CD4-positive, alpha-beta T cell treated with Interleukin-10 for 1 hour (primary cell): ENCODE measurements around the gene LTBP3.
"Not testable (repeated sequence)": the region's sequence is repeated elsewhere in the genome, so short reads cannot be mapped to it uniquely, and the experiment has no call there.

Experiments
- DNase-seq: peaks from one replicate; pipeline ENCODE4 v3.0.0-alpha.2; 2020

Gene LTBP3

DNA sequence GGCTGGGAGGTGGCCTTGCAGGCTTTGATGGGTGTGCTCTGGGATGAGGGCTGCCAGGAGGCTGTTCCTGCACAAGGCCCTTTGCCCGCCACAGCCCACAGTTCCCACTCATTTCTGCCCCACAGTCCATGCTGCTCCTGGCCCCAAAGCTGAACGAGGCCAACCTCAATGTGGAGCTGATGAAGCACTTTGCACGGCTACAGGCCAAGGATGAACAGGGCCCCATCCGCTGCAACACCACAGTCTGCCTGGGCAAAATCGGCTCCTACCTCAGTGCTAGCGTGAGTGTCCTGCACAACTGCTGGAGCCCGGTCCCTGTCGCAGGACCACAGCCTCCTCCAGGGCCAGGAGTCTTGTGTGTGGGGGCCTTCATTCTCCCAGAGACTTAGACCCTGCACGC is 23.1 kb downstream of the LTBP3 start:
- DNase-seq = no peak

DNA sequence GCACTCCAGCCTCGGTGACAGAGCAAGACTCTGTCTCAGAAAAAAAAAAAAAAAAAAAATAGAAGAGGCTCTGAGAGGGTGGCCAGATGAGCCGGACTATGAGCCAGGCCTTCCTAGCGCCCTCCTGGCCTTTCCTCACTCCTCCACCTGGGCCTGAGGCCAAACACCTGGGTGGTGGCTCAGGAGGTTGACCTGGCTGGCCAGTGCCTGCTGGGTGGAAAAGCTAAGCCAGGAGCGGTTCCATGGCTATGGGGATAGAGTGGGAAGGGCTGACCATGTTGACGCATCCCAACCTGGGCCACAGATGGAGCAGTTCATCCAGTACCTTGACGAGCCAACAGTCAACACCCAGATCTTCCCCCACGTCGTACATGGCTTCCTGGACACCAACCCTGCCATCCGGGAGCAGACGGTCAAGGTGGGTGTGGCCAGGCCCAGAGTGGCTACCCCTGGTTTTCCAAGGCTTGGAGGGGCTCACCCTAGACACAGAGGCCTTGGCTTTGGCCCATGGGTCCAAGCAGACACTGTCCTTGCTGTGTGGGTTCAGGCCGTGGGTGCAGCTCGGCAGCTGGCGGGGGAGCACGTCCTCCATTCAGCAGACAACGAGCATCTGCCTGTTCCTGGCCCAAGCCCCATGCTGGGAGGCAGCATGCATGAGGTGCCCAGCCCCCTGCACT is 25.6 kb downstream of the LTBP3 start:
- no peak for DNase-seq

GRCh38 chr11:65530157-65530496 is 28.0 kb downstream of the LTBP3 start:
- DNase-seq = peak; percentile 51

DNA sequence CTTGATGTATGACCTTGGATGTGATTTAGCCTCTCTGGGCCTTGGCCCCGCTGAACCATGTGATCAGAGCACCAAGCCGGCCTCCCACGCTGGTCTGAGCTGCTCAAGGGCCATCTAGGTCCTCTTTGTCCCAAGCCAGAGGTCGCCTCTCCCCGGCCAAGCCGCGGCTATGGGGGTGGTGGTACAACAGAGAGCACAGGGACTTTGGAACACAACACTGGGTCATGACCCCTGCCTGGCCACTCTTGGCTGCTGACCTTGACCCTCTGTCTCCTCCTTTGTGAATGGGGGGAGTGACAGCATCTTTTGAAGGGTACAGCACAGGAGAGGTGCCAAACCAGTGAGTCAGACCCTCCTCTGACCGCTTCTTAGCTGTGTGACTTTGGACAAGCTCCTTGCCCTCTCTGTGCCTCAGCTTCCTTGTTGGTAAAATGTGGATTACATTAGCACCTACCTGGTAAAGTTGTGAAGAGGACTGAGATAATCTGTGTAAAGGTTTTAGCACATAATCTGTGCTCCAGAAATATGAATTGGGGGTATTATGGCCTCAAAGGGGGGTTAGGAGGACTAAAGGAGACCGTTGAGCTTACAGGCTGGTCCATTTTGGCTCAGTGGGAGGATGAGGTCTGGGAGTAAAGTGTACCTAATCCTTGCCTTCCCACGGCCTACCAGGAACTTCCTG is 28.5 kb downstream of the LTBP3 start:
- DNase-seq = no peak

DNA sequence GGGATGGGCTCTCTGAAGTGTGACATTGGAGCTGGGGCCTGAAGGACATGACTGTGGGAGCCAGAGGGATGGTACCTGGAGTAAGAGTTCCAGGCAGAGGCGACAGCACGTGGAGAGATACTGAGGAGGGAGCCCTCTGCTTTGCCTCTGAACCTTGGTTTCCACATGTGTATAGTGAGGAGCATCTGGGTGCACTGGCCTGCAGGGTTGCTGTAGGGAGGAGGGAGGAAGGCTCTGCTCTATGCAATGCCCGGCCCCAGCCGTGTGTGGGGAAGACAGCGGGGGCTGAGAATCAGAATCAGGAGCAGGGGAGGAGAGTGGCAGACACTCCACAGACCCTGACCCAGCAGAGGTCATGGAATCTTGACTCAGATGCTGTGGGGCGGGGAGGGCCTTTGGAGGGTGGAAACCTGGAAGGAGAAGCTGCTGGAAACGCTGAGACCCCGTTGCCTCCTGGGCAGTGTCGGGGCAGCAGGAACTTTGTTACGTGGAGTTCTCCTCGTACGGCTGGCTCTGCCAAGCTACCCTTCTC is 29.3 kb downstream of the LTBP3 start:
- no peak for DNase-seq

DNA sequence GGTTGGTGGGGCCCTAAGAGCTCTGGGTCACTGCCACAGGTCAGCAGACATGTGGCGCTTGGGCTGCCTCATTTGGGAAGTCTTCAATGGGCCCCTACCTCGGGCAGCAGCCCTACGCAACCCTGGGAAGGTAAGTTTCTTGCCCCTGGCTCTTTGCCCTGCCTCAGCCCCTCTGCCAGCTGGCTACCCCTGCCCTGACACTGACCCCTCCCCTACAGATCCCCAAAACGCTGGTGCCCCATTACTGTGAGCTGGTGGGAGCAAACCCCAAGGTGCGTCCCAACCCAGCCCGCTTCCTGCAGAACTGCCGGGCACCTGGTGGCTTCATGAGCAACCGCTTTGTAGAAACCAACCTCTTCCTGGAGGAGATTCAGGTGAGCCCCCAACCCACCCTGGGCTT is 31.4 kb downstream of the LTBP3 start:
- DNase-seq = no peak

DNA sequence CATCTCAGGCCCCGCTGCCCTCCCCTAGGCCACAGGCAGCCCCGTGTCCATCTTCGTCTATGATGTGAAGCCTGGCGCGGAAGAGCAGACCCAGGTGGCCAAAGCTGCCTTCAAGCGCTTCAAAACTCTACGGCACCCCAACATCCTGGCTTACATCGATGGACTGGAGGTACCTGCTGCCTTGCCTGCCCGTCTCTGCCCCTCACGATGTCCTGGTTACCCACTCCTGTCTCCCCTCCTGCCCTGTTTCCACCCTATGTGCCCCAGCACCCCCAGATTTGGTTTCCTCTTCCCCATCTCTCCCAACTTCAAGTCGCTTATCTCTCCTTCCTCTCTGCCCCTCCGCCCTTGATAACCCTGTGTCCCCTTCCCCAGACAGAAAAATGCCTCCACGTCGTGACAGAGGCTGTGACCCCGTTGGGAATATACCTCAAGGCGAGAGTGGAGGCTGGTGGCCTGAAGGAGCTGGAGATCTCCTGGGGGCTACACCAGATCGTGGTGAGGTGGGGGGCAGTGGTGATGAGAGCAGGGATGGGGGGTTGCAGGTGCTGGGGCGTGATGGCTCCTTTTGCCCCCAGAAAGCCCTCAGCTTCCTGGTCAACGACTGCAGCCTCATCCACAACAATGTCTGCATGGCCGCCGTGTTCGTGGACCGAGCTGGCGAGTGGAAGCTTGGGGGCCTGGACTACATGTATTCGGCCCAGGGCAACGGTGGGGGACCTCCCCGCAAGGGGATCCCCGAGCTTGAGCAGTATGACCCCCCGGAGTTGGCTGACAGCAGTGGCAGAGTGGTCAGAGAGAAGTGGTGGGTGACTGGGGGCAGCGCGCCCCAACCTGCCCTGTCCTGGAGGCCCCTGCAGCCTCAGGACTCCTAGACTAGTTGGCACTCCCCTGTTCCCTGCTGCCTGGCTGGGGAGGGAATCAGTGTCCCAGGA is 32.3 kb downstream of the LTBP3 start:
- no peak for DNase-seq

GRCh38 chr11:65524741-65525545 is 33.2 kb downstream of the LTBP3 start, which contains the start of gene SCYL1:
Gene SCYL1 (plus strand): TSS chr11:65525083. CDS start chr11:65525154, 71 bp downstream.
- peak; percentile 87 for DNase-seq

- no peak for DNase-seq
Observed at GRCh38 chr11:65524014-65524740, 34.0 kb downstream of the LTBP3 start.

GRCh38 chr11:65523631-65523968 is 34.6 kb downstream of the LTBP3 start:
- DNase-seq = not testable (repeated sequence)

GRCh38 chr11:65522718-65523630 is 35.2 kb downstream of the LTBP3 start:
- DNase-seq = peak; percentile 43

DNA sequence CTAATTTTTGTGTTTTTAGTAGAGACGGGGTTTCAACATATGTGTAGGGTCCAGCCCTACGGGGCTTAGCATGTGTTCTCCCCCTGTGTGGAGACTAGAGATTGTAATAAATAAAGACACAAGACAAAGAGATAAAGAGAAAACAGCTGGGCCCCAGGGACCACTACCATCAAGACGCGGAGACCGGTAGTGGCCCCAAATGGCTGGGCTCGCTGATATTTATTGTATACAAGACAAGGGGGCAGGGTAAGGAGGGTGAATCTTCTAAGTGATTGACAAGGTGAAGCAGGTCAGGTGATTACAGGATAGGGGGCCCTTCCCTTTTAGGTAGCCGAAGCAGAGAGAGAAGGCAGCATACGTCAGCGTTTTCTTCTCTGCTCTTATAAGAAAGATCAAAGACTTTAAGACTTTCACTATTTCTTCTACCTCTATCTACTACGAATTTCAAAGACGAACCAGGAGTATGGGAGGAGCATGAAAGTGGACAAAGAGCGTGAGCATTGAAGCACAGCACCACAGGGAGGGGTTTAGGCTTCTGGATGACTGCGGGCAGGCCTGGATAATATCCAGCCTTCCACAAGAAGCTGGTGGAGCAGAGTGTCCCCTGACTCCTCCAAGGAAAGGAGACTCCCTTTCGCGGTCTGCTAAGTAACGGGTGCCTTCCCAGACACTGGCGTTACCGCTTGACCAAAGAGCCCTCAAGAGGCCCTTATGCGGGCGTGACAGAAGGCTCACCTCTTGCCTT is 36.2 kb downstream of the LTBP3 start:
- DNase-seq = peak; percentile 52

DNA sequence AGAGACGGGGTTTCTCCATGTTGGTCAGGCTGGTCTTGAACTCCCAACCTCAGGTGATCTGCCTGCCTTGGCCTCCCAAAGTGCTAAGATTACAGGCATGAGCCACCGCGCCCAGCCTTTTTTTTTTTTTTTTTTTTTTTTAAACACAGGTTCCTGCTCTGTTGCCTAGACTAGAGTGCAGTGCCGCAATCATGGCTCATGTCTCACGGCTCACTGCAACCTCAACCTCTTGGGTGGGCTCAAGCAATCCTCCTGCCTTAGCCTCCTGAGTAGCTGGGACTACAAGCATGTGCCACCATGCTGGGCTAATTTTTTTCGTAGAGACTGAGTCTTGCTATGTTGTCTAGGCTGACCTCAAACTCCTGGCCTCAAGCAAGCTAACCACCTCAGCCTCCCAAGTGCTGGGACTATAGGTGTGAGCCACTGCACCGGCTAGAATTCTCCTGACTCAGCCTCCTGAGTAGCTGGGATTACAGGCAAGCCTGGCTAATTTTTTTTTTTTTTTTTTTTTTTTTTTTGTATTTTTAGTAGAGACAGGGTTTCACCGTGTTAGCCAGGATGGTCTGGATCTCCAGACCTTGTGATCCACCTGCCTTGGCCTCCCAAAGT is 39.1 kb downstream of the LTBP3 start:
- not testable (repeated sequence) for DNase-seq

DNA sequence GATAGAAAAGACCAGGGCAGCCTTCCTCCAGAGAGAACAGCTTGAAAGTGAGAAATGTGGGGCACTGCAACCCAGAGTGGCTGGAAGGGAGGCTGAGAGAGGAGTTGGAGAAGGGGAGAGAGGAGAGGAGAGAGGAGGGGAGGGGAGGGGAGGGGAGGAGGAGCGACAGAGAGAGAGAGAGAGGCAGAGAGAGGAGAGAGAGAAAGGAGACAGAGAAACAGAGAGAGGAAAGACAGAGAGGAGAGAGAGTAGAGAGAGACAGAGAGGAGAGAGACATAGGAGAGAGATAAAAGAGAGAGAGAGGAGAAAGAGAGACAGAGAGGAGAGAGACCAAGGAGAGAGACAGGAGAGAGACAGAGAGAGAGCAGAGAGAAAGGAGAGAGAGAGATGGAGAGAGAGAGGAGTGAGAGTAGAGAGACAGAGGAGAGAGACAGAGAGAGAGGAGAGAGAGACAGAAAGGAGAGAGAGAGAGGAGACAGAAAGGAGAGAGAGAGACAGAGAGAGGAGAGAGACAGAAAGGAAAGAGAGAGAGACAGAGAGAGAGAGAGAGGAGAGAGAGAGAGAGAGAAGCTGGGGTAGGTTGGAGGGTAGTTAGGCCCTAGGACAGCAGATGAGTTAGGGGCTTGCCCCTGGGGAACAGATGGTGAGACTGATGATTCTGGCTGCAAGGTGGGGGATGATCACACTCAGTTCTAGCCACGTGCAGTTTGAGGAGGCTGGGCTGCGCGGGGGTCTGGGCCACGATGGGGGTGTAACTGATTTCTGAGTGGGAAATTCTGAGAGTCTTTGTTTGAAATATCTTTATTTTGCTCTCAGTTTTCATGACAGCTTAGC is 41.8 kb downstream of the LTBP3 start:
- DNase-seq = no peak

GRCh38 chr11:65512311-65512710 is 45.8 kb downstream of the LTBP3 start:
- not testable (repeated sequence) for DNase-seq

- peak; percentile 79 for DNase-seq
Observed at GRCh38 chr11:65506772-65507505, 51.2 kb downstream of the LTBP3 start.

DNA sequence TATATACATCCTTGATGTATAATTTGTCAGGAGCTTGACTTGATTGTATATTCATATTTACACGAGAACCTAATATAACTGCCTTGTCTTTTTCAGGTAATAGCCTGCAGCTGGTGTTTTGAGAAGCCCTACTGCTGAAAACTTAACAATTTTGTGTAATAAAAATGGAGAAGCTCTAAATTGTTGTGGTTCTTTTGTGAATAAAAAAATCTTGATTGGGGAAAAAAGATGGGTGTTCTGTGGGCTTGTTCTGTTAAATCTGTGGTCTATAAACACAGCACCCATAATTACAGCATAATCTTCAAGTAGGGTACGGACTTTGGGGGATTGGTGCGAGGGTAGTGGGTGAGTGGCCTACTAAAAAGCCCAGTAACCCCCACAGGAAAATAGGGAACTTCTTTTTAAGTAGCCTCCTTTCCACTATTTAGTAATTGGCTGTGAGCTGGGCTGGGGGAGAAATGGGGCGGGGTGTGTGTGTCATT is 51.8 kb downstream of the LTBP3 start:
- no peak for DNase-seq
